PC-3 (cell line): Measurements from ENCODE around the gene CAMTA1. TPM values are rescaled to one million over a fixed set of nuclear protein-coding genes. Genes with fewer than 3 reads are reported as not detected.

Experiments
- ATAC-seq: fragments of 200-7000 bp; cut with Tn5 transposase; 2 replicates; pipeline ENCODE4 v1.9.1; 2020; ENCODE audit warnings: mild to moderate bottlenecking, moderate library complexity
- BruUV-seq: library from RNA; stranded (reverse); fragments of 400-500 nt; replicated peaks from 2 replicates; lab custom pipeline; 2021; lab: Mats Ljungman, UMichigan
- CTCF ChIA-PET: fragments of 300-600 bp; sonication (Branson Sonifier 250); formaldehyde crosslinking; loops from one replicate; lab custom pipeline; 2022; ENCODE audit warnings: antibody characterized with exemption; lab: Charles Lee
- POLR2A ChIA-PET: fragments of 300-600 bp; sonication (Branson Sonifier 250); formaldehyde crosslinking; loops from one replicate; lab custom pipeline; 2022; ENCODE audit warnings: antibody characterized with exemption; ENCODE audit not compliant: unreplicated experiment; lab: Charles Lee
- DNase-seq: peaks from one replicate; pipeline ENCODE4 v3.0.0-alpha.2; 2015
- H2AFZ ChIP-seq: fragments of 300-600 bp; sonication (generic); 2 replicates; pipeline ENCODE4 v1.6.0; 2016; ENCODE audit warnings: antibody characterized with exemption, low read length
- H3F3A ChIP-seq: fragments of 300-600 bp; sonication (generic); one replicate; pipeline ENCODE4 v1.6.0; 2017; ENCODE audit warnings: antibody characterized with exemption, low read length, control low read depth, mild to moderate bottlenecking; ENCODE audit not compliant: unreplicated experiment
- H3K27ac ChIP-seq: fragments of 300-600 bp; sonication (generic); 2 replicates; pipeline ENCODE4 v1.5.1; 2016; ENCODE audit warnings: mild to moderate bottlenecking, low read length
- H3K27me3 ChIP-seq: fragments of 300-600 bp; sonication (generic); 2 replicates; pipeline ENCODE4 v1.6.1; 2016; ENCODE audit warnings: low read length, mixed read lengths
- H3K36me3 ChIP-seq: fragments of 300-600 bp; sonication (generic); 2 replicates; pipeline ENCODE4 v1.6.1; 2016; ENCODE audit warnings: low read depth, mixed run types, low read length, mixed read lengths
- H3K4me1 ChIP-seq: fragments of 300-600 bp; sonication (generic); 2 replicates; pipeline ENCODE4 v1.5.1; 2016; ENCODE audit warnings: low read length; ENCODE audit not compliant: insufficient read depth
- H3K4me2 ChIP-seq: fragments of 300-600 bp; sonication (generic); 2 replicates; pipeline ENCODE4 v1.6.0; 2016; ENCODE audit warnings: low read length
- H3K4me3 ChIP-seq: fragments of 300-600 bp; sonication (generic); 2 replicates; pipeline ENCODE4 v1.5.1; 2016; ENCODE audit warnings: mild to moderate bottlenecking, low read length, mixed read lengths
- H3K79me2 ChIP-seq: fragments of 300-600 bp; sonication (generic); 2 replicates; pipeline ENCODE4 v1.6.1; 2017; ENCODE audit warnings: low read length, mixed read lengths
- H3K9ac ChIP-seq: fragments of 300-600 bp; sonication (generic); 2 replicates; pipeline ENCODE4 v1.6.0; 2016; ENCODE audit warnings: mild to moderate bottlenecking, low read length
- H3K9me2 ChIP-seq: fragments of 300-600 bp; sonication (generic); replicated peaks from 2 replicates; pipeline ENCODE4 v1.6.1; 2016; ENCODE audit warnings: mixed run types, low read length, mixed read lengths
- H3K9me3 ChIP-seq: fragments of 300-600 bp; sonication (generic); 2 replicates; pipeline ENCODE4 v1.6.1; 2016; ENCODE audit warnings: low read length, mixed read lengths
- H4K20me1 ChIP-seq: fragments of 300-600 bp; sonication (generic); 2 replicates; pipeline ENCODE4 v1.6.1; 2016; ENCODE audit warnings: low read length, mixed read lengths
- EZH2 ChIP-seq: fragments of 300-600 bp; sonication (generic); IDR thresholded peaks from one replicate; pipeline ENCODE4 v1.6.1; 2017; ENCODE audit warnings: antibody characterized with exemption, mild to moderate bottlenecking, low read length; ENCODE audit not compliant: unreplicated experiment
- EZH2phosphoT487 ChIP-seq: fragments of 300-600 bp; sonication (generic); IDR thresholded peaks from 2 replicates; pipeline ENCODE4 v1.6.1; 2018; ENCODE audit warnings: mild to moderate bottlenecking, antibody characterized with exemption, low read length, borderline replicate concordance
- intact Hi-C: fragments of 100-400 bp; cut with micrococcal nuclease; formaldehyde crosslinking; loops from 2 replicates; pipeline ENCODE4 v1.9.0; 2023
- total RNA-seq: library from RNA; depleted of rRNA; stranded (reverse); fragments of >200 nt; gene quantifications from 2 replicates; pipeline ENCODE4 v1.2.3, GENCODE V29; 2014
- TF ChIP-seq, protein P1 (sequence below): fragments of 300-600 bp; sonication (generic); conservative IDR thresholded peaks from 2 replicates; pipeline ENCODE4 v1.5.1; 2017; ENCODE audit warnings: antibody characterized with exemption, low read depth, mild to moderate bottlenecking, low read length

CAMTA1 gene
- total RNA-seq, 1 experiment from 2014 or later: 40.8 TPM

DNA sequence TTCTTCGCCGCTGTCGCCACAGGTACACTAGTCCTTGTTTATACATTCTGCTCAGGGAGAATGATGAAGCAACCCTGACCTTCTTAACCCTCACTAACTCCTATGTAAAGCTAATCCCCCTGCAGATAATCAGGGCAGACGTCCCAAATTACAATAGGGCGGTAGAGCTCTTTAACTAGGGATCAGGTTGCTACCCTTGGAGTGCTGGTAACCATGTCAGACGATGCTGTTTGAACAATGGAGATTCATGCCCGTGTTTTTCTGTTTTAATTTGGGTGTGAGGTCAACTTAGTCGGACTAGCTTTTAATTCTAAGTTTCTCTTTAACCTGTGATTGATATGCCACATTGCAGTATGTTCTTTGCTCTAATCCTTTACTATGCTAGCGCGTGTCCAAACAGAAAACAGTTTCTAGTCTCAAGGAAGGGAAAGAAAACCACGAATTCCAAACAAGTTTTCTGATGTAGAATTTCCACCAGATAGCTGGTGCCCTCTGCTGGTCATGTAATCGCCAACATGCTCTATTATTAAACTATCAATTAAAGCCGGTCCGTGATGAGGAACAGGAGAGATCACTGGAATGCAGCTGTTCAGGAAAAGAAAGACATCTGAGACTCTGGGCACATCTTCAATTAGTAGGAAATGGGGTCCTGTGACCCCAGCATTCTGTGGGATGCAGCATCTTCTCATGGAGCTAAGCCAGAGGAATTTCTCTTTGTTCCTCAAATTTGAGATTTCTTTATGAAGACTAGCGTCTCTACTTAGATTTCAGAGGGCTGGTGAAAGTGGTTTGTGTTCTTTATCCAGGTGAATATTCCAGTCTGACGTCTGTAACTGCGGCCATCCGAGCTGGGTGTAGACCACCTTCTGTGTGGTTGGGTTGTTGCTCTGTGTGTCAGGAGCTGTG lies 967.5 kb downstream of the CAMTA1 start:
- Histone ChIP-seq H3K4me2 (peak overlapping the region; percentile 88), H3K4me3 (peak overlapping the region; percentile 69), H3K9me3 (no peaks in the 10 kb centered on the region), H3K79me2 (no peaks in the 10 kb centered on the region), H3K9me2 (no peaks in the 10 kb centered on the region), H3F3A (no peaks in the 10 kb centered on the region), H3K27ac (no peak overlapping the region), H3K9ac (no peak overlapping the region), H3K27me3 (peaks cover 12% of the 10 kb centered on the region; the same call in 1 of the 2 replicates), H3K4me1 (no peaks in the 10 kb centered on the region; the same call in 1 of the 2 replicates), H4K20me1 (no peaks in the 10 kb centered on the region), H3K36me3 (no peaks in the 10 kb centered on the region), H2AFZ (peak overlapping the region; percentile 87)
- ChIA-PET POLR2A (interaction anchor here (0.8 kb wide), 1 partner anchor 266 kb away, joined by 3 read pairs; no protein-coding TSS in a partner anchor), CTCF (interaction anchor here (0.6 to 5.0 kb wide), 5 partner anchors 10 to 191 kb away, joined by 3 to 92 read pairs (median 6); no protein-coding TSS in a partner anchor)
- DNase-seq (peak; percentile 78), ATAC-seq (peak; percentile 83)
- TF ChIP-seq EZH2phosphoT487: no peak
- TF ChIP-seq, protein P1, sequence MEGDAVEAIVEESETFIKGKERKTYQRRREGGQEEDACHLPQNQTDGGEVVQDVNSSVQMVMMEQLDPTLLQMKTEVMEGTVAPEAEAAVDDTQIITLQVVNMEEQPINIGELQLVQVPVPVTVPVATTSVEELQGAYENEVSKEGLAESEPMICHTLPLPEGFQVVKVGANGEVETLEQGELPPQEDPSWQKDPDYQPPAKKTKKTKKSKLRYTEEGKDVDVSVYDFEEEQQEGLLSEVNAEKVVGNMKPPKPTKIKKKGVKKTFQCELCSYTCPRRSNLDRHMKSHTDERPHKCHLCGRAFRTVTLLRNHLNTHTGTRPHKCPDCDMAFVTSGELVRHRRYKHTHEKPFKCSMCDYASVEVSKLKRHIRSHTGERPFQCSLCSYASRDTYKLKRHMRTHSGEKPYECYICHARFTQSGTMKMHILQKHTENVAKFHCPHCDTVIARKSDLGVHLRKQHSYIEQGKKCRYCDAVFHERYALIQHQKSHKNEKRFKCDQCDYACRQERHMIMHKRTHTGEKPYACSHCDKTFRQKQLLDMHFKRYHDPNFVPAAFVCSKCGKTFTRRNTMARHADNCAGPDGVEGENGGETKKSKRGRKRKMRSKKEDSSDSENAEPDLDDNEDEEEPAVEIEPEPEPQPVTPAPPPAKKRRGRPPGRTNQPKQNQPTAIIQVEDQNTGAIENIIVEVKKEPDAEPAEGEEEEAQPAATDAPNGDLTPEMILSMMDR: peak; percentile 90
- no TSS peak for BruUV-seq
- intact Hi-C loops: loop anchor here (1.0 kb wide), 1 partner anchor 85 kb away; no protein-coding TSS in a partner anchor

DNA sequence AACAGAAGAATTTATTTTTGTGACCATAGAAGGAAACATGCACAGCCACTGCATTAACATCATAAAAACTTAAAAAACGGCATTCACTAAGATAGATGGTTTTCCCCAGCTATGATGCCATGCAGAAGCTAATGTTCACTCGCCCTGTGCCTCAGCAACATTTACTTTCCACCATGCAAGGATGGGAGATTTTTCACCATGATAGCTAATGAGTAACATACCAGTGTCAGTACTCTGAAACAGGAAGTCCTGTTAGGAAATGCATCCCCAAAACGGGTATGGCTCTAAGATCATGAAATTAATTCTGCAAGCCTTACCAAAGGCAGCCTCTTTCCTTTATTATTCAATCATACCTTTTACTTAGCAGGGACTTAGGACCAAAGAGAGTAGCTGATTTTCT lies 968.4 kb downstream of the CAMTA1 start:
- Histone ChIP-seq H4K20me1 (no peaks in the 10 kb centered on the region), H3K27ac (no peak overlapping the region), H3K9me2 (no peaks in the 10 kb centered on the region), H3K79me2 (no peaks in the 10 kb centered on the region), H3K4me3 (no peak overlapping the region), H3K36me3 (no peaks in the 10 kb centered on the region), H3K9ac (no peak overlapping the region), H2AFZ (0 out of 2 replicates have a peak overlapping the region, but pooled peaks have one; percentile 3), H3K4me1 (no peaks in the 10 kb centered on the region; the same call in 1 of the 2 replicates), H3K27me3 (peaks cover 12% of the 10 kb centered on the region; the same call in 1 of the 2 replicates), H3F3A (no peaks in the 10 kb centered on the region), H3K9me3 (no peaks in the 10 kb centered on the region), H3K4me2 (no peak overlapping the region; the same call in 1 of the 2 replicates)
- no peak for ATAC-seq
- no TSS peak for BruUV-seq
- ChIA-PET POLR2A (no interaction called here), CTCF (interaction anchor here (1.0 to 5.0 kb wide), 2 partner anchors 85 to 190 kb away, joined by 3 to 92 read pairs; no protein-coding TSS in a partner anchor)
- no peak for DNase-seq
- intact Hi-C loops: loop anchor here (1.0 kb wide), 1 partner anchor 86 kb away; no protein-coding TSS in a partner anchor
- TF ChIP-seq, protein P1: no peak
- no peak for TF ChIP-seq EZH2
- no peak for TF ChIP-seq EZH2phosphoT487
